Activated naive CD8-positive, alpha-beta T cell treated with anti-CD3 and anti-CD28 coated beads, Interleukin-2, amount 10 ng/mL, durations not matched to agents 7 days and 5 days (primary cell): Measurements from ENCODE around the gene CRHR1. TPM values are rescaled to one million over a fixed set of nuclear protein-coding genes. Genes with fewer than 3 reads are reported as not detected.
"Not testable (repeated sequence)": the region's sequence is repeated elsewhere in the genome, so short reads cannot be mapped to it uniquely, and the experiment has no call there.

Experiments
- ATAC-seq: fragments of 150-1000 bp; cut with Tn5 transposase; one replicate; pipeline ENCODE4 v1.10.0; 2021; ENCODE audit warnings: low read depth, moderate library complexity
- POLR2A ChIA-PET: fragments of 350-600 bp; sonication (Branson Sonifier 250); formaldehyde crosslinking; loops from one replicate; lab custom pipeline; 2021; ENCODE audit warnings: antibody characterized with exemption; lab: Charles Lee
- DNase-seq: peaks from one replicate; pipeline ENCODE4 v3.0.0; 2021
- H3K27ac Mint-ChIP-seq: one replicate; pipeline ENCODE4 v1.8.0; 2022; ENCODE audit warnings: mild to moderate bottlenecking, mixed read lengths
- H3K27me3 Mint-ChIP-seq: one replicate; pipeline ENCODE4 v1.8.0; 2022; ENCODE audit warnings: mild to moderate bottlenecking, moderate library complexity, mixed read lengths
- H3K36me3 Mint-ChIP-seq: one replicate; pipeline ENCODE4 v1.8.0; 2021; ENCODE audit warnings: mild to moderate bottlenecking, mixed read lengths
- H3K4me1 Mint-ChIP-seq: one replicate; pipeline ENCODE4 v1.8.0; 2021; ENCODE audit warnings: mixed read lengths
- H3K4me3 Mint-ChIP-seq: one replicate; pipeline ENCODE4 v1.8.0; 2022; ENCODE audit warnings: mild to moderate bottlenecking, moderate library complexity, mixed read lengths
- H3K9me3 Mint-ChIP-seq: one replicate; pipeline ENCODE4 v1.8.0; 2021; ENCODE audit warnings: mixed read lengths
- total RNA-seq, 2 experiments: library from RNA; stranded (reverse); gene quantifications; one replicate each; pipeline ENCODE4 v1.2.3, GENCODE V29; 2021

CRHR1 gene
- total RNA-seq = not detected

DNA sequence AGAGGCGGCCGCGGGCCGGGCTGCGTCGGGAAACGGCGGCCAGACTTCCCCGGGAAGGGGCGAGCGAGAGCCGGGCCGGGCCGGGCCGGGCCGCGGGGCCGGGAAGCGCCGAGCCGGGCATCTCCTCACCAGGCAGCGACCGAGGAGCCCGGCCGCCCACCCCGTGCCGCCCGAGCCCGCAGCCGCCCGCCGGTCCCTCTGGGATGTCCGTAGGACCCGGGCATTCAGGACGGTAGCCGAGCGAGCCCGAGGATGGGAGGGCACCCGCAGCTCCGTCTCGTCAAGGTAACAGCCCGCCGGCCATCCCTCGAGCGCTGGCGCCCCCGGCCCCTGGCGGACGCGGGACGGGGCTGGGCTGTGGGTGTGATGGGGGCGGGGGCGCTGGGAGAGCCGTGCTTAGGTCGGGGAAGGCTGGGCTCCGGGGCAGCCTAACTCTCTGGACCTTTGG is at the start of gene CRHR1:
TSS of gene CRHR1 (plus strand) at position 28 of the 448 bp plus-strand sequence. CDS start at position 253, 225 bp downstream.
- Mint-ChIP-seq H3K27me3 (peaks cover 70% of the 10 kb centered on the region), H3K4me3 (peak within 1 kb of the TSS; percentile 60), H3K27ac (no peak within 1 kb of the TSS), H3K4me1 (peaks cover 2% of the 10 kb centered on the region), H3K36me3 (no peaks in the 10 kb centered on the region), H3K9me3 (no peaks in the 10 kb centered on the region)
- POLR2A ChIA-PET = no interaction called here
- DNase-seq (peak; percentile 37), ATAC-seq (no peak)

DNA sequence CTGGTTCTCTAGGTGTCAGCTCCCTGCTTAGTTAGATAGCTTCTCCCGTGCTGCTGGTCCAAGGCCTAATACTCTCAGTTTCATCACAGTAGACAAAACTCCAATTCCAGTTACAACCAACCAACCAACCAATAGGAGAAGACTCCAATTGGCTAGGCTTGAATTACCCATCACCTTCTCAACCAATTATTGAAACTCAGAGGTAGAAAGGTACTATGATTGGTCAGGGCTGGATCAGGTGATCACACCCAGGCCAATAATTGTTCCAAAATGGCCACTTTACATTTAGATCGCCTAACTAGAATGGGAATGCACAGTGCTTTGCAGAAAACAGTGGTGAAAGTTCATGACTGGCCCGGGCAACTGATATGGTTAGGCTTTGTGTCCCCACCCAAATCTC is 49.5 kb upstream of the CRHR1 start:
- POLR2A ChIA-PET = no interaction called here
- peaks cover 7% of the 10 kb centered on the region for H3K9me3 Mint-ChIP-seq

GRCh38 chr17:45735488-45735887 is 48.6 kb upstream of the CRHR1 start:
- H3K4me3 Mint-ChIP-seq = no peak overlapping the region
- DNase-seq (no peak), ATAC-seq (no peak)
- POLR2A ChIA-PET = no interaction called here
- no peaks in the 10 kb centered on the region for H3K36me3 Mint-ChIP-seq
- peaks cover 19% of the 10 kb centered on the region for H3K27me3 Mint-ChIP-seq
- peaks cover 3% of the 10 kb centered on the region for H3K9me3 Mint-ChIP-seq
- H3K4me1 Mint-ChIP-seq = peaks cover 2% of the 10 kb centered on the region
- no peak overlapping the region for H3K27ac Mint-ChIP-seq

More for the DNA sequence above, 49.5 kb upstream of the CRHR1 start:
- H3K27me3 Mint-ChIP-seq = peaks cover 17% of the 10 kb centered on the region
- ATAC-seq = no peak
- H3K27ac Mint-ChIP-seq = no peak overlapping the region
- H3K4me1 Mint-ChIP-seq = no peaks in the 10 kb centered on the region
- H3K36me3 Mint-ChIP-seq = no peaks in the 10 kb centered on the region
- no peak overlapping the region for H3K4me3 Mint-ChIP-seq
- no peak for DNase-seq

DNA sequence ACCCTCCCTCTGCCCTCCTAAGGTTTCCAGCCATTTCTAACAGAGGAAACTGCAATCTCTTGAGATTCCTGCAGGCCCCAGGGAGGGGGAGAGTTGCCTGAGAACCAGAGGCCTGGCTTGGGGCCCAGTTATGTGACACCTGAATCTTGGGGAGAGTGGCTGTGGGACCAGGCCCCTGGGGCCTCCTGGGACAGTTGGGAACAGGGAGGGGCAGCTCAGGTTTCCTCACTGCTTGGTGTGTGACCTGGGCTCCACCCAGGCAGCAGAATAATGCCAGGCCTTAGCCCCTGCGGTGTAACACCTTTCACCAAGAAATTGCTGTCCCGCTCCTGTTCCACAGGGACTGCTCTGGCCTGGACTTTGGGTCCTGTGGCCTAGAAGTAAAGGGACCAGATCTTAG is 44.3 kb upstream of the CRHR1 start:
- POLR2A ChIA-PET = no interaction called here
- Mint-ChIP-seq H3K27me3 (peaks cover 17% of the 10 kb centered on the region), H3K9me3 (no peaks in the 10 kb centered on the region), H3K4me3 (no peak overlapping the region), H3K36me3 (no peaks in the 10 kb centered on the region), H3K4me1 (peaks cover 5% of the 10 kb centered on the region), H3K27ac (no peak overlapping the region)
- ATAC-seq = no peak
- DNase-seq = no peak

DNA sequence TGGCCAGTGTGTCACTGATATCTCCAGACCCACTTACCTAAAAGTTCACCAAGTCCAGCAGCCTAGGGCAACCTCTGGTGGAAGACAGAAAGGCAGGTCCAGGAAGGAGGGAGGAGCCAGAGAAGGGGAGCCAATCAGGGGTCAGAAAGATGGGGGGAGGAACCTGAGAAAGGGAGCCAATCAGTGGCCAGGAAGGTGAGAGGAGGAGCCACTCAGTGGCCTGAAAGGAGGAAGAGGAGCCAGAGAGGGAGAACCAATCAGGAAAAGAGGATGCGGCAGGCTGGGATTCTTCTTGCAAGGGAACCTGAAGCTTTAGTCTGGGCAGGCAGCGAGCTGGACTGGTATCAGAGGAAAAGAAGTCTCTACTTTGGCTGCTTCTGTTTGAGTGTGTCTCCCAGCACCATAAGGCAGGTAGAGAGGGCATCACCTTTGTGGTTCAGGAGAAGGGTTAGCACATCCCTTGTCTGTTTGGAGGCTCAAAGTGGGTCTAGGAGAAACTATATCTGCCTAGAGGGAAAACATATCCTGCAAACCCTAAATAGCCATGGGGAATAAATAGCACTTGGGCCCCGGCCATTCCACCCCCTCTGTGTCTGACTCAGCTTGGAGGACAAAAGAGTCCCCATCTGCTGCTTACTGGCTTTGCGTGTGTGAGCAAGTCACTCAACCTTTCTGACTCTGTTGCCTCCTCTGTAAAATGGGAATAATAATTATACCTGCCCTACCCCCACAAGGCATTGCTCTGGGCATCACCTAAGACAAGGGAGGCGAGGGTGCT is 43.4 kb upstream of the CRHR1 start:
- H3K4me1 Mint-ChIP-seq = peaks cover 5% of the 10 kb centered on the region
- no peaks in the 10 kb centered on the region for H3K9me3 Mint-ChIP-seq
- no peak for DNase-seq
- H3K27ac Mint-ChIP-seq = no peak overlapping the region
- peak; percentile 47 for ATAC-seq
- H3K4me3 Mint-ChIP-seq = peak overlapping the region; percentile 5
- POLR2A ChIA-PET = no interaction called here
- peaks cover 22% of the 10 kb centered on the region for H3K27me3 Mint-ChIP-seq
- no peaks in the 10 kb centered on the region for H3K36me3 Mint-ChIP-seq

- Mint-ChIP-seq H3K4me1 (peaks cover 5% of the 10 kb centered on the region), H3K27ac (no peak overlapping the region), H3K27me3 (peaks cover 24% of the 10 kb centered on the region), H3K4me3 (no peak overlapping the region), H3K9me3 (no peaks in the 10 kb centered on the region), H3K36me3 (no peaks in the 10 kb centered on the region)
- ATAC-seq (no peak), DNase-seq (no peak)
- POLR2A ChIA-PET = no interaction called here
Measured at GRCh38 chr17:45742251-45742650, 41.9 kb upstream of the CRHR1 start.

DNA sequence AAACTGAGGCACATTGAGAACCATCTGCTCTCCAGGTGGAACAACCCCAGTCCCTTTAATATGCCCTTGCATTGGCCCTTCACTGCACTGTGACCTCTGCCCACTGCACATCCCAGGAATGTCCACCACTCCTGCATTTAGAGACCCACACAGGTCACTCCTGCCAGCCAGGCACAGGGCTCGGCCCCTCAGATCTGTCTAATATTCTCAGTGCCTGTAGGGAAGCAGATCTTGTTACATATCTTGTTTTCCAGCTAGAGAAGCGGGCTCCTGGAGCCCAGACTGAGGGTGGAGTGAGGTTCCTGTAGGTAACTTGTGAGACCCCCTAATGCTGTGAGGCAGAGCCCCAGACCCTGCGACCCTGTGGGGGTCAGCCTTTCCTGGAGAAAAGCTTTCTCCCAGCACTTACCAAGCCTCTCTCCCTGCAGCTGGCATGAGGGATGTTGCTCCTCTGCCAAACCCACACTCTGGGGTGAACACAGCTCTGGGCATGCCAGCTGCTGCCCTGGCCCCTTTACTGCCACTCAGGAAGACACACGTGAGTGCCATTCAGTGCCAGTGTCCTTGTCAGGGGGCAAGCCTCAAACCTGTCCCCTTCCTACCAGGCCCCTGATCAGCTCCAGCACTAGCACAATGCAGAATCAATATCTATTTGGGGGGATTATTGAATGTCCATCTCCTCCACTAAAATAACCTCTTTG is 40.3 kb upstream of the CRHR1 start:
- DNase-seq = no peak

GRCh38 chr17:45744826-45745225 is 39.3 kb upstream of the CRHR1 start:
- H3K4me1 Mint-ChIP-seq, ATAC-seq, DNase-seq, H3K36me3 Mint-ChIP-seq, H3K9me3 Mint-ChIP-seq, H3K27ac Mint-ChIP-seq, POLR2A ChIA-PET, H3K4me3 Mint-ChIP-seq: not testable (repeated sequence)
- peaks cover 17% of the 10 kb centered on the region for H3K27me3 Mint-ChIP-seq

More for the DNA sequence above, 40.3 kb upstream of the CRHR1 start:
- no peak for ATAC-seq
- peaks cover 15% of the 10 kb centered on the region for H3K27me3 Mint-ChIP-seq
- H3K9me3 Mint-ChIP-seq = no peaks in the 10 kb centered on the region
- POLR2A ChIA-PET = interaction anchor here (0.6 kb wide), 1 partner anchor 1114 kb away, joined by 5 read pairs; no protein-coding TSS in a partner anchor
- no peaks in the 10 kb centered on the region for H3K36me3 Mint-ChIP-seq
- no peak overlapping the region for H3K4me3 Mint-ChIP-seq
- no peak overlapping the region for H3K27ac Mint-ChIP-seq
- H3K4me1 Mint-ChIP-seq = peaks cover 5% of the 10 kb centered on the region

- Mint-ChIP-seq H3K4me3 (no peak overlapping the region), H3K27me3 (peaks cover 18% of the 10 kb centered on the region), H3K4me1 (peaks cover 1% of the 10 kb centered on the region), H3K9me3 (no peaks in the 10 kb centered on the region), H3K36me3 (no peaks in the 10 kb centered on the region), H3K27ac (no peak overlapping the region)
- DNase-seq (no peak), ATAC-seq (no peak)
- POLR2A ChIA-PET = interaction anchor here (0.5 kb wide), 1 partner anchor 595 kb away, joined by 3 read pairs; no protein-coding TSS in a partner anchor
Measured at GRCh38 chr17:45745601-45746494, 38.3 kb upstream of the CRHR1 start.

DNA sequence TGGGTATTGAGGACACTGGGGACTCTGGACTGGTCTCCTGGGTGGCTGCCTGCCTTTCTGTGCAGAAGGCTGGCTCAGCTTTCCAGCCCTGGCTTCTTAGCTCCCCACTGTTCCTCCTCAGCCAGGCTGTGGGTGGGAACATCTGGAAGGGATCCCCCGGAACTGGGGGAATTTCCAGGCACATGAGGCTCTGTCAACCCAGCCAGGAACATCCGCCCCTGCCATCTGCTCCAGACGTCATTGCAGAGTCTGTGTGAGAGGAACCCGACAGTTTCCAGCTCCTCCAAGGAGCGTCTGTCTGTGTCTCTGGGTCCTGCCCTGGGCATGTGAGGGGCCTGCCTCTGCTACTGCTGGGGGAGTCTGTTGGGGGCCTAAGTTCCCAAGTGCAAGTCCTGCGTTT is 36.2 kb upstream of the CRHR1 start:
- H3K36me3 Mint-ChIP-seq = no peaks in the 10 kb centered on the region
- H3K27me3 Mint-ChIP-seq = peaks cover 19% of the 10 kb centered on the region
- H3K4me3 Mint-ChIP-seq = no peak overlapping the region
- H3K4me1 Mint-ChIP-seq = no peaks in the 10 kb centered on the region
- POLR2A ChIA-PET = no interaction called here
- H3K27ac Mint-ChIP-seq = no peak overlapping the region
- DNase-seq (no peak), ATAC-seq (no peak)
- no peaks in the 10 kb centered on the region for H3K9me3 Mint-ChIP-seq

- Mint-ChIP-seq H3K27ac (no peak overlapping the region), H3K4me1 (no peaks in the 10 kb centered on the region), H3K27me3 (peaks cover 19% of the 10 kb centered on the region), H3K9me3 (no peaks in the 10 kb centered on the region), H3K36me3 (no peaks in the 10 kb centered on the region), H3K4me3 (no peak overlapping the region)
- ATAC-seq (no peak), DNase-seq (no peak)
- POLR2A ChIA-PET = no interaction called here
Measured at GRCh38 chr17:45748731-45749310, 35.3 kb upstream of the CRHR1 start.

DNA sequence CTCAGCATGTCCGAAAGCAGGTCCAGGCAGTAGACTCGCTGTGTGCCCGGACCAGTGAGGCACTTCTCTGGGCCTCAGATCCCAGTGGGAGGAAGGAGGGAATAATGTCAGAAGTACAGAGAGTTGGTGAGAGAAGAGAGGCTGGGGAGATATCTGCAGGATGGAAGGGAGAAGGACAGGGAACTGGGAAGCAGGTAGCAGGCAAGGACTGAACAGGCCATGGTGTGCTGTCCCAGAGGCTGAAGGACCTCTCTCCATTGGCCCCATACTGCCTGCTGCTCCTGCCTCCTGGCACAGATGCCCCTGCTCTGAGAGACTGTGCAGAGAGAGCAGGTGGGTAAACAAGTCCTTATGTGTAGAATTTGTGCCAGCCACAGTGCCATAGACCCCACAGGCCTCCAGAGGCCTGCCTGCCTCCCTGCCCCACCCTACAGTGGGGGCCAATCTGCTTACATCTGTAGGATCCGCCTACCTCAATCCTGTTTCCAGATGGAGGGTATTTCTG is 34.2 kb upstream of the CRHR1 start:
- POLR2A ChIA-PET = no interaction called here
- no peak for ATAC-seq
- no peaks in the 10 kb centered on the region for H3K36me3 Mint-ChIP-seq
- no peaks in the 10 kb centered on the region for H3K4me1 Mint-ChIP-seq
- H3K4me3 Mint-ChIP-seq = no peak overlapping the region
- DNase-seq = no peak
- no peaks in the 10 kb centered on the region for H3K9me3 Mint-ChIP-seq
- no peak overlapping the region for H3K27ac Mint-ChIP-seq
- peaks cover 19% of the 10 kb centered on the region for H3K27me3 Mint-ChIP-seq
